Ammon's horn (tissue), 1 donor: ENCODE data around the gene KCNMA1.

Source experiments
- DNase-seq: peaks from one replicate; pipeline ENCODE4 v3.0.0-alpha.2; 2016; ENCODE audit warnings: low spot score

KCNMA1 gene

DNA sequence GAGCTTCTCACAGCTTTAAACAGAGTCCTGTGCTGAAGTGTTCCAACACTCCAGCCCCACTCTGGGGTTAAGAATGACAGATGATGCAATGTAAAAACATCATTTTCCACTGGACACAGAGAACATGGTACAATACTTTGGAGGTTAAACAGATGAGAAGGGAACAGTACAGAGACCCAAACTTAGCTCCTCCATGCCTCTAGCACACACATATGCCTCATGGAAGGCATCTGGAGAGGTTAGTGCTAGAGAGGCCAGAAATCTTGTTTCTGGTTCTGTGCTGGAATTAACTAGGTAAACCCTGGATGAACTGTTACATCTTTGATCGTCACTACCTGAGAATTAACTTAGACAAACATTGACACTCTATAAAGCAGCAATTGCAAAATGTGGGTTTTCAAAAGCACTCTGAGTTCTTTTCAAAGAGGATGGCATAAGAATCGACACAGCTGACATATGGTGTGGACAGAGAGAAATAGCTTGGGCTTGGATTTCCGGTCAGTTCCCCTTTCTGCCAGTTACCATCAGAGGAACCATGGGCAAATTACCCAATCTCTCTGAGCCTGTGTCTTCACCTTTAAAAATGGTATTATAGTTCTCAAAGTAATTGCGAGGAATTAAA is 81.9 kb downstream of the KCNMA1 start:
- DNase-seq, result no peak

DNA sequence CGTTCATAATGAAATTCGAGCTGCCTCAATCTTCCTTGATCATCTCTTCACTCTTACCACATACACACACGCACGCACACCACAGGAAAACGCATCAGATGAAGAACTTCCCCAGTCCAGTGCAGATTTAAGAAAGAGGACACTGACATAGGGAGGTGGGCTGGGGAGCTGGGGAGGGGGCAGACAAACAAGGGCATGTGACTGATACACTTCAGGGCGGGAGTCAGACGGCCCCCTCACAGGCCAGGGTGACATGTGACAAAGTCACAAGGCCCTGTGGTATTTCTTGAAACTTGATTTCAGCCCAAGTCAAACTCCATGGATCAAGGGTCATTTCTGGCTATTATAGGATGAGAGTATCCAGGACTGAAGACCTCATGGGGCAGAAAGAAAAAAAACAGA is 82.6 kb downstream of the KCNMA1 start:
- no peak for DNase-seq

DNA sequence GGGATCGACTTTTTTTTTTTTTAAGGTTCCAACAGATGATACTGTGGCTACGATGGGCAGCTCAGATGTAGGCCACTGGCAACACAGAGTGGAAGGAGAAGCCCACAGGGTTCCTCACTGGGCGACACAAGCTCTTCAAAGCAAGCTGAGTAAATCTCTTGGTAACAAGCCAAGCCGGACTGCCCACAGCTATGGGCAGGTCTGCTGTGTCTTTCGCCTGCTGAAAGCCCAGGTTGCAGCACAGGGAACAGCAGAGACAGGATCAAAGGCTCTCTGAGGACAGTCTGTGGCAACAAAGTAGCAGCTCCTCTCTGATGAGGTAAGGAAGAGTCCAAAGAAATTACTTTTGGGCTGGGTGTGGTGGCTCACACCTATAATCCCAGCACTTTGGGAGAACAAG is 83.6 kb downstream of the KCNMA1 start:
- DNase-seq, result no peak

DNA sequence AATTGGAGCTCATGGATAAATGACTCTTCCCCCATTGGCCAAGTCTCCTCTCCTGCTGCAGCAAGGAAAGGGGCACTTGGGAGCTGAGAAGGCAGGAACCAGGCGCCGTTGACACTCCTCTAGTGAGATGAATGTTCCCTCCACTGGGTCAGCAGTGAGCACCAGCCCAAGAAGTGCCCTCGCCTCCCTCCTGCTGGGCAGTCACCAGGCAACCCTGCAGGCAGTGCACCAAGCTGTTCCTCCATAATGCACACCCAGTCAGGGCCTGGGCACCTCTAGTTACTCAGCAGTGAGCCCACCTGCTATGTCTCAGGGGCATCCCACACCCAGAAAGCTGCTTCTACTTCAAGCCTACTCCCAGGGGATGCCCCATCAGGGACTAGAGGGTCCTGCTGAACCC is 84.3 kb downstream of the KCNMA1 start:
- no peak for DNase-seq

DNA sequence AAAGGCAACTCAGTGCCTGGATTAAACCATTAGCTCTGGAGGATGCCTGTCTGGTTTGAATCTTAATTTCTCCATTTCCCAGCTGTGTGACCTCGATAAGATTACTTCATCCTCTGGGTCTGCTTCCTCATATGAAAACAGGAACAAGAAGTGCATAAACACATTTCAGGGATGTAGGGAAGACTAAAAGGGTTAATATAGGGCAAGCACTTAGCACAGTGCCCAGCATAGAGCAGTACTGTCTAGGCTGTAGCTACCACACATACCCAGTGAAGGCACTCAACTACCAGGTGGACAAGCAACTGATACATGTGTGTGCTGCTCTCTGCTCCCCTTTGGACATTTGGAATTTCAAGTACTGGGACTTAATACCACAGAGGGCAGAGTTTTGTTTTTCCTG is 85.4 kb downstream of the KCNMA1 start:
- no peak for DNase-seq

DNA sequence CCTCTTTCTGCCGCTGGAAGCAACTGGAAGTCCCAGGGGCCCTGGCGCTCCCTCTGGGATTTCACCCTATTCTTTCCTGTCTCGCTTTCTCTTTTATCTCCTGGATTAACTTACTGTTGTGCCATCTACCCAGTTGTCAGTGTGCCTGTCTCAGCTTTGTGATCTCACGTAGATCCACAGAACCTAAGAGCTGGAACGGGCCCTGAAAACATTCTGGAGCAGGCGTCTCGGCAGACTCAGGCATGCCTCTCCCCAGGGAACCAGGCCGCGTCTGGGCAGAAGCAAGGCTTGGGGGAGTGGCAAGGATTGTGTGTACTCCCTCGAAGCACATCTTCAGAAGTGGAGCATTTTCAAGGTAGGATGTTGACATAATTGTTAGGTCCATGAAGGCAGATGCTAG is 87.2 kb downstream of the KCNMA1 start:
- DNase-seq, result no peak

DNA sequence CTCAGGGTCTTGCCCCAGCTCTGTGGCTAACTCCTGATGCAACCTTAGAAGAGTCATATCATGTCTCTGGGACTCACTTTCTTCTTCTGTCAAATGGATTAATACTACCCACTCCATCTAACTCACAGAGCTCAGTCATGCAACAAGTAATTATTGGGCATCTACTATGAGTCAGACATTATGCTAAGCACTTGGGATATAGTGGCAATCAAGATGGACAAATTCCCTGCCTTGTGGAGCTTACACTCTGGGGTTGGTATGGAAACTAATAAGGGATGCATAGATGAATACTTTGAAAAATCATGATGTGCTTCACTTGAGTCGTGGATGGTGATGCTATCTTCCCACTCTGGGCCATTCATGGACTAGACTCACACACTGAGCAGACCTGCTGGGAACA is 88.9 kb downstream of the KCNMA1 start:
- no peak for DNase-seq

DNA sequence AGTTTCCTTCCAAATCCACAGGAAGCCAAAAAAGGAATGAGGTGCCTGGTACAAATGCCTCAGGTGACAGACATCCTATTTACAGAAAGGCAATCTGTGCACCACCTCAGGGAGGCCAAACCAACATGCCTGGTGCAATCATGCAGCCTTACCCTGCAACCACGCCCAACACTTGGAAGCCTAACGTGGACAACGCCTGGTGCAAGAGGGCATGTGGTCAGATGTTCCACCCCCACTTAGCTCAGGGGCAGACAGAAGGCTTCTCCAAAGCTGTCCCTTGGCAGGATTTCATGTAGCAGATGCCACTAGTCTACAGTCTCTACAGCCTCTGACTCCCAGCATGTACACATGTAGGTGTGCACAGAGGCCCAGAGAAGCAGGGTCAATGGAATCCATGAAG is 89.5 kb downstream of the KCNMA1 start:
- DNase-seq, result no peak

DNA sequence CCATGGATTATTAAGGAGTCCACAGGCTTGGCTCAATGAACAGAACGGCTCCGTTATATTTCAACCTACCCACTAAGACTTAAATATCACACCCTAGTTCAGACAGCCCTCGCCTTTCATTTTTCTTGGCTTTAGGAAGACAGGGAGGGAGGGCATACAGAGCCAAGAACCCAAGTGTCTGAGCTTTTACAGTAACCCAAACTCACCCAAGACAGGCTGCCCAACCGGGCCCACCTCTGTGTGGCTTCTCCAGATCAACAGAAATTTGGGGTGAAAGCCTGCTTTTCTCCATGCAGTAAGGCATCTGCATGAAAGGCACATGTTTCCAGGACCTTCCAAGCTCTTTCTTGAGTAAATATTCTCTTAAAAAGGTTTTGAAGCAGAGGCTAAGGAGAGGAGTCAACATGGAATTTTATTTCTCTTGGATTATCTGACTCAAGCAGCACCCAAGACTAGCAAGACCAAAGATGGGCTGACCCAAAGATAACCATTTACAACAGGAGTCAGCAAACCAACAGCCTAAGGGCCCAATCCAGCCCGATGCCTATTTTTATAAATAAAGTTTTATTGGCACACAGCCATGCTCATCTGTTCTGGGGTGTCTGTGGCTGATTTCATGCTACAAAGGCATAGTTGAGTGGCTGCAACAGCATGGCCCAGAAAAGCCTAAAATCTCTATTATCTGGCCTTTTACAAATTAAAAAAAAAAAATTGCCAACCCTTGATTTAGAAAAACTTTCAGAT is 90.1 kb downstream of the KCNMA1 start:
- no peak for DNase-seq

DNA sequence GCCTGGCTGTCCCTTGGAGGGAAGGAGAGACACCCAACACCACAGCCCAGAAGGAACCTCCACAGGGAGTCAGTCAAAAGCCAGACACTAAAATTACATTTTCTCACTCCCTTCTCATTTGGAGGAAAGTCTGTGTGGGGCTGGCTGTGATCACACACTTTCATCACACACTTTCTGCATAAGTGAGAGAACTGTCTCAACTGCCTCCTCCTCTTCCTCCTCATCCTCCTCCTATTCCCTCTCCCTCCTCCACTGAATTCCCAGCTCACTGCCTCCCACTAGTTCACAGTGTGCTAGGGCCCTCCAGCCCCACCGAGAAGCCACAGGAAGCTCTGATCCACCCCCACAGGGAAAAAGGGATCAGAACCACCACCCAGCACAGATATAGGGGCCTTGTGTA is 91.6 kb downstream of the KCNMA1 start:
- DNase-seq, result no peak

DNA sequence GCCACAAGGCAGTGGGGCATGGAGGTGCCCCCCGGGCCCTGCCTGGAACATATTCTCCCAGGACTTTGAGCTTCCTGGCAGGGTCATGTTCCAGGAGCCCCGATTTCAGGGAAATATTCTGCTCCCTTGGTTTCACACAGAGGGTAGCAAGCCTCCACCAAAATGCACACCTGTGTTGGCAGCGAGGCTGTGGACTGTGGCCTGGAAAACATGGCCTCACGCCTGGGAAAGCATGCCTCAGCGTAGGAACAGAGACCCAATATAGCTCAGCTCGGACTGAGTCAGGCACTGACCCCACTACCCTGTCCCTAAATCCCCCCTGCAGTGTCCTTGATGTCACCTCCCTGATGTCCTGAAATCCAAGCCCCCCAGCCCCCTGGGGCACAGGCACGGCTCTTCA is 92.0 kb downstream of the KCNMA1 start:
- DNase-seq, result no peak

DNA sequence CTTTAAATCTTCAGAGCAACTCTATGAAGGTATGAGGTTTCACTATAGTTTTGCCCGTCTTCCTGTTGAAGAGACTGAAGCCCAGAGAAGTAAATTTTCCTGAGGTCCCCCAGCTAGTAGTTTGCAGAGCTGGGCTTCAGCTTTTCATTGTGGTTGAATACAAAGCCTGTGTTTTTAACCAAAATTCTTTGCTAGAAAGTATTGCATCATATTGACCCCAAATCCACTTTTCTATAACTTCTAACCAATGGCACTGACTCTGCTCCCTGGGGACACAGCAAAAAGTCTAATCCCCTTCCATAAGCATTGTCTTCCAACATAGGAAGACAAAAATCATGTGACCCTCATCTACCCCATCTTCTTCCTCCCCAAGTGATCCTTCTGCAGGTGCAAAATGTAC is 93.0 kb downstream of the KCNMA1 start:
- DNase-seq, result no peak

DNA sequence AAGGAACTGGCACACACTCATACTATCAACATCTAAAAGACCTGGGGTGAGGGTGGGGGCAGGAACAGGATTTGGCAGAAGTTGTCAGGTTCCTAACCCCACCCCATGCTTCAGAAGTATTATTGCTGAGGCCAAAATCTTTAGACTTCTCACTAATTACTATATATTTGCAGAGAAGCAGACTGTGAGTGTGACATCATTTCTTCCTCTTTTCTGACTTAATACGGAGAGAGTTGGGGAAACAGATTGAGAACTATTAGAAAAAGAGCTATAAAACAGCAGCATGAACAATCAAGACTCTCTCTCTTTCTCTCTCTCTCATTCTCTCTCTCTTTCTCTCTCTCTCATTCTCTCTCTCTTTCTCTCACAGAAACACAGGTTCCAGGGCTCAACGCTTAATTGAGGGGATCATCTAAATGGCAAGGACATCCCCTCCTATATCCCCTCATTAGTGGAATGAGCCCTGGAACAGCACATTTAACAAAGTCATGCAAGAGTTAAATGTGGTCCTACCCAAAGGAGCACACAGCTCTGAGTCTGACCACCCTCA is 94.8 kb downstream of the KCNMA1 start:
- no peak for DNase-seq

DNA sequence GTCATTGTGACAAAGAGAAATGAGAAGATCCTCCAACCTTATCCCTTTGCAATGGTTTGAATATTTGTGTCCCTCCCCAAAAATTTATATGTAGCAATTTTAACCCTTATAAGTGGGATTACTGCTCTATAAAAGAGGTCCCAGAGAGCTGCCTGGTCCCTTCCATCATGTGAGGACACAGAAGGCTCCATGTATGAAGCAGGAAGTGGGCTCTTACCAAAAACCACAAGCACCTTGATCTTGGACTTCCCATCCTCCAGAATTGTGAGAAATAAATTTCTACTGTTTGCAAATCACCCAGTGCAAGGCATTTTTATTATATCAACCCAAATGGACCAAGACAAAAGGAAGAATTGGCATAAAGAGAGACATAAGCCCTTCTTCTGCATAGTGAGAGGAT is 95.7 kb downstream of the KCNMA1 start:
- no peak for DNase-seq

DNA sequence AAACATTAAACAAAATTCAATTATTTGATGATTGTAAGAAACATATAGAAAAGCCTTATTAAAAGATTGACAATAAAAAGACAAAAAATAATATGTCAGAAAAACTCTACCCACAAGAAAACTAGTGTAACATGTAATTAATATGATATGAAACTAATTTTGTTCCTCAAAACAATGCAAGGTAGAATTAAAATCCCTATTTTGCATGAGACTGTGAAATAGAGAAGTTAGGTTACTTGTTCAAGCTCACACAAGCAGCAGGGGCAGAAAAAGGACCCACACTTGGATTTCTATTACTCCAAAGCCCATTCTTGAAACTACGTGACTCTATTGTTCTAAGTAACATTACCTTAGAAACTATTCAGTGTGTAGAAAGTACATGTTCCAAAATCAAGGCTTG is 96.4 kb downstream of the KCNMA1 start:
- DNase-seq, result no peak

DNA sequence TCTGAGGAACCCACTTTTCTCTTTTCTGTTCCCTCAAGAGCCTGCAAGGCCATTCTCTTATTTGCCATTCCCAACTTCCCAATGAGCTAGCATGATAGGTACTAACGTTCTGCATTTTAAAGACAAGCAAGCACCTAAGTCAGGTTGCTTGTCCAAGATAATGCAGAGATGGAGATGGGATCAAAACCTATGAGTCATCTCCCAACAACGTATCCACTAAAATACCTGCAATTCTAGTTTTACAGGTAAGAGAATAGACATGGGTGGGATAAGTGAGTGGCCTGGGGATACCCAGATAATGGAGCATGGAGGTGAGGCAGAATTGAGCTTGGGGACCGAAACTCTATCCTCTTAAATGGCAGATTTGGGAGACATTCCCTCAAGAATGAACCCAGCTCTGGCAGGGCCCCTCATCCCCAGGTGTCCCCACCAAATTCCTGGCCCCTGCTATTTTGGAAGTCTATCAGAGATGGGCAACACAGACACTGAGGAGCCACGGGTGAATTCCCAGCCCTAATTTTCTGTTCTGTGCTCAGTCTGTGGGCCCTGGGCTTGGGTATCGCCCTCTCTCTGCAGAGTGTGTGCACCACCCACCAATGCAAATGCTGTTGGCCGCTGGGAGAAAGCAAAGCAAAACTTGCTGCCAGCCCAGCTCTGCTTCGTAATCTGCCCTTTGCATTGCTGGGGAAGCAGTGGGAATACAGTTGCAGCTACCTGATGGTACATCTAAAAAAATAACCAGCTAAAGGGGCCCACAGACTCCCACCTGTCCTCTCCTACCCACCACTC is 98.3 kb downstream of the KCNMA1 start:
- DNase-seq, result no peak

DNA sequence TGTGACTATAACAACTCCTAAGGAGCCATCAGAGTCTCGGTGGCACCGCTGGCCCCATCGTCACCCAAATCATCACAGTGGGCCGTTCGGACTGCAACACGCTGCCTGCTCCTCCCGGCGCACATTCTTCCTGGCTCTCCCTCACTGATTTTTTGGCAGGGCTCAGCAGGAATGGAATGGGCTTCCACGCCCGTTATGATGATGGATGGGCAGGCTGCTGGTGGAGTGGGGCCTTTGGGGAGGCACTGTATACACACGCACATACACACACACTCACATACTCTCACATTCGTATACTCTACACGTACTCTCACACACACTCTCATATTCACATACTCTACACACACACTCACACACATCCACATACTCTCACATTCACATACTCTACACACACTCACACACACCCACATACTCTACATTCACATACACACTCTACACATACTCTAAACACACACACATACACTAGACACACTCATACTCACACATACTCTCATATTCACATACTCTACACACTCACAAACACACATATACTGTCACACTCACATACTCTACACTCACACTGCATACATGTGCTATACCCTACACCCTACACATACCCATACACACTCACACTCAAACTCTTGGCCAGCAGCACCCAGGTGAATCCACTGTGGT is 99.8 kb downstream of the KCNMA1 start:
- DNase-seq, result no peak

DNA sequence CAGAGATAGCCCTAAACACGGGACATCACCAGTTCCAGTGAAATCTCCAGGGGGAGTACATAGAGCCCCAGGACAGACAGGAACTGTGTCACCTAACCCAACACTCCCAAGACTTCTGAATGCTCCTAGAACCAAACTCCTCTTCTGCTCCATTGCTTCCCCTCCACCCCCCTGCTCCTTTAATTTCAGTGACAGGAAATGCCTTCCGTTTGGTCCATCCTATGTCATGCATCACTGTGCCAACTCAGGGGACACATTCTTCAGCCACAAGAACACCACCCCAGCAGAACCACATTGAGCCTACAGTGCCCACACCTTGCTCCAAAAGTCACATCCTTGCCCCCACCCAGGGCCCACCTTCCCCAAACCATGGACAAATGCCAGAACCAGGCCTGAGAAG is 100.5 kb downstream of the KCNMA1 start:
- DNase-seq, result no peak

DNA sequence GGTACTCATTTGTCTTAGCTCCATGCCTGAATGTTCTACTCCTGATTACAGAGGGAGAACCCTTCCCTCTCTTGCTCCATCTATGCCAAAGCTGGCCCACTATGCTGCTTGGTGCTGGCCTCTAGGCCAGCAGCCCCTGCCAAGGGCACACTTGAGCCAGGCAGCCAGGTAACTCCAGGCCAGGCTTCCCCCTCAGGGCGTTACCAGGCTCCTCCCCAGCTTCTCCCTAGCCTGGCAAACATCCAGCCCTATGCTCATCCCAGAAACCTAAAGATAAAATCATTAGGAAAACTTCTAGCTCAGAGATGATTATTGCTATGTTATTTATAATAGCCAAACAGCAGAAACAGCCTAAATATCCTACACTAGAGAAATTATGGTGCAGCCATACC is 103.7 kb downstream of the KCNMA1 start:
- DNase-seq, result no peak

DNA sequence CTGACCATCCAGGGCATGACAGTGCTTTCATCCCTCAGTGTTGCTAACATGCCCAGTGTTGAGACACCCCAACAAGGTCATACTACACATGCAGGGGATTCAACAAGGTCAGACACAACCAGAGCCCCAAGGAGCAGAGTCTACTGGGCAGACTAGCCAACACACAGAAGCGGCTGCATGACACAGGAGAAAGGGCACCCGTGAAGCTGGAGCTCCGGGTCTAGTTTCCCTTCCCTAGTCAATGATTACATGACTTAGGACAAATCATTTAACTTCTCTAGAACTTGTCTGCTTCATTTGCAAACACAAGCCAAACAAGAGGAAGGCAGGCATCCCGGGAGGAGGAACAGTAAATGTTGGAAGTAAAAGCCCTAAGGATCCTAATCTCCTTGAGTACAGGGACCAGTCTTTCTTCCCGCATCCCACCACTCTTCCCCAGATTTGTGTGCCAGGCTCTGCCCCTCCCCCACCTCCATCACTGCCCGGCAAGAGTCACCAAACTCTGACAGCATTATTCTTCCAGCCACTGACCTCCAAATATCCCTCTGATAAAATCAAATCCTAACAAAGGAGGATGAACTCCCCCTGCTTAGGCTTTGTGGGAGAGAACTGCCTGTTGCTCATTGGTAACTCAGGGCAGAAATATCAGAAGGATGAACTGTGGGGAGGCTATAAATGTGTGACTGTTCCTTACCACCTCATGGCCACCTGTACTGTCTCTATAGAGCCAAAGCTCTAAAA is 104.3 kb downstream of the KCNMA1 start:
- DNase-seq, result no peak

DNA sequence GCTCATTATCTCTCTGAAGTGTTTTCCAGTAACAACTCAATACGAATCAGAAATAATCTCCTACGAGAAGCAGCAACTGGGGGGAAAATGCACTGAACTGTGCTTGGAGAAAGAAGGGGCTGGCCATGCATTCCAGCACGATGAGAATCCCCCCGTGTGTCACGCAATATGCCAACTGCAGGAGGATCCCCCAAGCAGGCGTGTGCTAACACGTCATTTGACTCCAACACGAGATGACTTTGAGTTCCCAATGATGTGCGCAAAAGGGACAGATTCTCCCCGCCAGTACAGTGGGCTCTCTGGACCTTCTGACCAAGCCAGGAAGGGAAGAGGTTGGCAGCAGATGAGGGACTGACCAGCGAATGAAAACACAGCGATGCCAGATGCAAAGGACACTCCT is 105.5 kb downstream of the KCNMA1 start:
- DNase-seq, result no peak
